Ovary (tissue), 3 donors: ENCODE results near the gene PRDX5.
A peak's percentile ranks its signal among the peaks of the same experiment; 100 is the strongest.

Experiments used
- CTCF ChIP-seq, 3 donors: fragments of 450-650 bp in 2 of 3; fragments of 200-600 bp in 1 of 3; IDR thresholded peaks; one replicate each; pipeline versions ENCODE4 v1.5.1 to v1.8.0; 2016 to 2022; ENCODE audit warnings: antibody characterized with exemption in 3 of 3, mild to moderate bottlenecking in 1 of 3
- POLR2A ChIP-seq: fragments of 450-650 bp; IDR thresholded peaks from one replicate; pipeline ENCODE4 v1.6.1; 2017; ENCODE audit warnings: antibody characterized with exemption, mild to moderate bottlenecking, moderate library complexity
- donor health status: DM: no; HTN: no; CAD: no.

GRCh38 chr11:64355078-64355940 lies 37.4 kb downstream of the PRDX5 start:
- TF ChIP-seq POLR2A, result no peak
- TF ChIP-seq CTCF (IDR thresholded peaks at IDR 0.05), result peak; percentile 51 to 71 (median 67)
